GM19372 (cell line): Measurements from ENCODE around the gene THRB.
A peak's percentile ranks its signal among the peaks of the same experiment; 100 is the strongest.

ENCODE experiments used
- ATAC-seq: cut with Tn5 transposase; IDR thresholded peaks from one replicate; pipeline ENCODE4 v1.9.1; 2021; ENCODE audit warnings: mild to moderate bottlenecking, low read depth, moderate library complexity; ENCODE audit not compliant: unreplicated experiment

The THRB gene

GRCh38 chr3:24513463-24513862, 18.8 kb upstream of the THRB start:
- ATAC-seq = no peak

- ATAC-seq = no peak
Measured at GRCh38 chr3:24512564-24513197, 18.0 kb upstream of the THRB start.

GRCh38 chr3:24510030-24510648, 15.5 kb upstream of the THRB start:
- no peak for ATAC-seq

GRCh38 chr3:24508423-24508839, 13.8 kb upstream of the THRB start:
- ATAC-seq = no peak

- ATAC-seq = no peak
Measured at GRCh38 chr3:24507776-24508422, 13.2 kb upstream of the THRB start.

- ATAC-seq = no peak
Measured at GRCh38 chr3:24506966-24507775, 12.5 kb upstream of the THRB start.

- no peak for ATAC-seq
Measured at GRCh38 chr3:24505691-24506550, 11.3 kb upstream of the THRB start.

- ATAC-seq = no peak
Measured at GRCh38 chr3:24504772-24505171, 10.1 kb upstream of the THRB start.

GRCh38 chr3:24503616-24504113, 9.0 kb upstream of the THRB start:
- peak; percentile 88 for ATAC-seq

GRCh38 chr3:24502690-24503089, 8.0 kb upstream of the THRB start:
- no peak for ATAC-seq

- no peak for ATAC-seq
Measured at GRCh38 chr3:24500806-24501205, 6.2 kb upstream of the THRB start.

- ATAC-seq = no peak
Measured at GRCh38 chr3:24499991-24500390, 5.3 kb upstream of the THRB start.

- no peak for ATAC-seq
Measured at GRCh38 chr3:24498796-24499195, 4.1 kb upstream of the THRB start.

- no peak for ATAC-seq
Measured at GRCh38 chr3:24498391-24498790, 3.7 kb upstream of the THRB start.

GRCh38 chr3:24497942-24498341, 3.3 kb upstream of the THRB start:
- ATAC-seq = no peak

GRCh38 chr3:24496529-24497482, 2.2 kb upstream of the THRB start:
- no peak for ATAC-seq

- ATAC-seq = no peak
Measured at GRCh38 chr3:24495326-24495994, 810 bp upstream of the THRB start.
